Kidney (tissue), 14 donors: ENCODE results near the gene AGO3. TPM values are rescaled to one million over a fixed set of nuclear protein-coding genes. Genes with fewer than 3 reads are reported as not detected.

Experiments used
- DNase-seq, 5 donors: peaks; one replicate each; pipeline ENCODE4 v3.0.0-alpha.2; 2013 to 2020
- FAIRE-seq: peaks from 2 replicates; lab custom pipeline; 2012; peaks lifted over from hg19 to GRCh38; lab: Jason Lieb, UNC
- H3K27ac ChIP-seq, 2 donors: one replicate each; pipeline ENCODE4 v1.7.0; 2013; ENCODE audit warnings: low read depth in 2 of 2, low read length in 2 of 2, inconsistent platforms in 1 of 2
- H3K27me3 ChIP-seq: one replicate; pipeline ENCODE4 v1.7.1; 2013; ENCODE audit warnings: low read length, inconsistent platforms; ENCODE audit not compliant: control insufficient read depth, insufficient read depth
- H3K36me3 ChIP-seq, 3 donors: one replicate each; pipeline versions ENCODE4 v1.7.0 to v1.7.1; 2013; ENCODE audit warnings: low read length in 3 of 3, control low read depth in 1 of 3, inconsistent platforms in 1 of 3; ENCODE audit not compliant: insufficient read depth in 3 of 3, control insufficient read depth in 2 of 3
- H3K4me1 ChIP-seq, 3 donors: one replicate each; pipeline versions ENCODE4 v1.7.0 to v1.7.1; 2013; ENCODE audit warnings: low read length in 3 of 3, inconsistent platforms in 1 of 3, low read depth in 1 of 3; ENCODE audit not compliant: control insufficient read depth in 2 of 3, insufficient read depth in 2 of 3
- H3K4me3 ChIP-seq, 3 donors: one replicate each; pipeline versions ENCODE4 v1.7.0 to v1.8.1; 2013; ENCODE audit warnings: low read length in 3 of 3, control low read depth in 1 of 3, inconsistent platforms in 1 of 3
- H3K9ac ChIP-seq, 3 donors: one replicate each; pipeline versions ENCODE4 v1.7.0 to v1.7.1; 2013; ENCODE audit warnings: low read length in 3 of 3, control low read depth in 1 of 3, inconsistent platforms in 1 of 3
- H3K9me3 ChIP-seq, 3 donors: one replicate each; pipeline versions ENCODE4 v1.7.0 to v1.7.1; 2013; ENCODE audit warnings: low read length in 3 of 3, control low read depth in 1 of 3, inconsistent platforms in 1 of 3; ENCODE audit not compliant: control insufficient read depth in 2 of 3, insufficient read depth in 1 of 3
- intact Hi-C: fragments of 100-400 bp; cut with DNase I; formaldehyde crosslinking; loops from one replicate; pipeline ENCODE4 v1.11.1; 2022
- polyA plus RNA-seq: library from polyadenylated mRNA; stranded (reverse); fragments of 350-450 nt; fragmentation: Illumina TruSeq; extraction: RNeasy Lipid Tissue Mini Kit (QIAGEN cat#74804); gene quantifications from one replicate; pipeline ENCODE4 v1.2.3, GENCODE V29; 2014; ENCODE audit warnings: low read depth, low replicate concordance; ENCODE audit not compliant: insufficient read depth
- total RNA-seq: library from RNA; stranded (reverse); fragmentation: NEBNext Ultra II Directional; extraction: Animal tissue kit (Norgen Biotek cat#: 25700); gene quantifications from one replicate; pipeline ENCODE4 v1.2.1, GENCODE V29; 2021
- TF ChIP-seq, protein P1 (sequence below): IDR thresholded peaks from 3 replicates; pipeline ENCODE4 v1.5.1; 2012; ENCODE audit warnings: mild to moderate bottlenecking, moderate library complexity, borderline replicate concordance; ENCODE audit not compliant: insufficient read depth; ENCODE audit errors: extremely low read depth
- donor health status: control.
- donor health status: control.
- donor health status: control.
- donor health status: control.
- donor health status: control.
- donor health status: DM: yes; HTN: yes; CAD: no.
- donor health status: Normal renal cell carcinoma (clear cell type).

Gene AGO3
- total and polyA plus RNA-seq, 2 donors from 2014 or later: 2.8 to 28.2 TPM

DNA sequence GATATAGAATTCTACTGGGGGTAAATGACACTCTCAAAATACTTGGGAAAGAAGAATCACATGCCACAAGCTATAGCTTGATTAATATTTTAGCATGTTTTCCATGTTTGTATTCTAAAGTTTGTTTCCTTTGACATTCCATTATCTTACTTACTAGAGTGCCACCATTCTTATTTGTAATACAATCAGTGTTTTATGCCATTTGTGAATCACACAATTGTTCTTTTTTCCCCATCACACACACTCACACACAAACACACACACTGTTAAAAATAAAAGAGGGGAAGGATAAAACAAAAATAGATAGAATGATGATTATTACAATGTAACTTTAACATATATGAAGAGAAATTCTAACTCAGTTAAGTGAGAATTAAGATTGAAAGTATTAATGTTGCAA lies 137.0 kb downstream of the AGO3 start:
- H3K9me3 ChIP-seq: no peaks in the 10 kb centered on the region
- H3K4me1 ChIP-seq: no peaks in the 10 kb centered on the region
- no peak overlapping the region for H3K9ac ChIP-seq
- TF ChIP-seq, protein P1, sequence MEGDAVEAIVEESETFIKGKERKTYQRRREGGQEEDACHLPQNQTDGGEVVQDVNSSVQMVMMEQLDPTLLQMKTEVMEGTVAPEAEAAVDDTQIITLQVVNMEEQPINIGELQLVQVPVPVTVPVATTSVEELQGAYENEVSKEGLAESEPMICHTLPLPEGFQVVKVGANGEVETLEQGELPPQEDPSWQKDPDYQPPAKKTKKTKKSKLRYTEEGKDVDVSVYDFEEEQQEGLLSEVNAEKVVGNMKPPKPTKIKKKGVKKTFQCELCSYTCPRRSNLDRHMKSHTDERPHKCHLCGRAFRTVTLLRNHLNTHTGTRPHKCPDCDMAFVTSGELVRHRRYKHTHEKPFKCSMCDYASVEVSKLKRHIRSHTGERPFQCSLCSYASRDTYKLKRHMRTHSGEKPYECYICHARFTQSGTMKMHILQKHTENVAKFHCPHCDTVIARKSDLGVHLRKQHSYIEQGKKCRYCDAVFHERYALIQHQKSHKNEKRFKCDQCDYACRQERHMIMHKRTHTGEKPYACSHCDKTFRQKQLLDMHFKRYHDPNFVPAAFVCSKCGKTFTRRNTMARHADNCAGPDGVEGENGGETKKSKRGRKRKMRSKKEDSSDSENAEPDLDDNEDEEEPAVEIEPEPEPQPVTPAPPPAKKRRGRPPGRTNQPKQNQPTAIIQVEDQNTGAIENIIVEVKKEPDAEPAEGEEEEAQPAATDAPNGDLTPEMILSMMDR: no peak
- no peak overlapping the region for H3K27ac ChIP-seq
- intact Hi-C loops: no loop called here
- no peaks in the 10 kb centered on the region for H3K36me3 ChIP-seq
- DNase-seq (no peak), FAIRE-seq (no peak)
- H3K4me3 ChIP-seq: no peak overlapping the region
- H3K27me3 ChIP-seq: no peaks in the 10 kb centered on the region

DNA sequence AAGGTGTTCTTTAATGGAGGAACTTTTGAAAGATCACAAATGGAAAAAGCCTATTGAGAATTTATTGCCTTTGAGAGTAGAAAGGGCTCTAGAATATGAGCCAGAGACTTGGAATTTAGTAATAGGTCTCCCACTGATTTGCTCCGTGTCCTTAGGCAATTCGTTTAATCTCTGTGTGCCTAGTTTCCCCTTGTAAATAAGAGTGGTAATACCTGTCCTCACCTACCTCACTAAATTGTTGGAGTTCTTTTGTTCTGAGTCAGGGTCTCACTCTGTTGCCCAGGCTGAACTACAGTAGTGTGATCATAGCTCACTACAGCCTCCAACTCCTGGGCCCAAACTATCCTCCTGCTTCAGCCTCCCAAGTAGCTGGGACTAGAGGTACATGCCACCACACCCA lies 138.0 kb downstream of the AGO3 start:
- Histone ChIP-seq H3K4me3 (no peak overlapping the region), H3K36me3 (no peaks in the 10 kb centered on the region), H3K9me3 (no peaks in the 10 kb centered on the region), H3K27me3 (no peaks in the 10 kb centered on the region), H3K27ac (no peak overlapping the region), H3K9ac (no peak overlapping the region), H3K4me1 (no peaks in the 10 kb centered on the region)
- FAIRE-seq (no peak), DNase-seq (no peak)
- TF ChIP-seq, protein P1: no peak
- intact Hi-C loops: no loop called here

DNA sequence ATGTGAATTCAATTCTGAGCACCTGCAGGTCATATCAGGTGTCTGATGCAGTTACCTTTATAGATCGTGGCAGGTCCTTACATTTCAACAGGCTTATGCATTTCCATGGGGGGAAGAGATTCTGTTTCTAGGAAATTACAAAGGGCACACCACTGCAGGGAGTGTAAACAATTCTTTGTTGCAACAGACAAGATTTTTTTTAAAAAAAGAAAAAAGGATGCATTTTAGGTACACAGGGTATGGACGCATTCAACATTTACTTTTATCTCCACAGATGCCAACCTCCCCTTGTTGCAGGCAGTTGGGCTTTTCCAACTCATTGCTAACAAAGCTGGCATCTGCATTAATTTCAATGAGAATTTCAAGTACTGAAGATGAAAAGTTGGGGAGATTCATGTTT lies 139.4 kb downstream of the AGO3 start:
- Histone ChIP-seq H3K36me3 (no peaks in the 10 kb centered on the region), H3K4me3 (no peak overlapping the region), H3K4me1 (no peaks in the 10 kb centered on the region), H3K27ac (no peak overlapping the region), H3K27me3 (no peaks in the 10 kb centered on the region), H3K9me3 (no peaks in the 10 kb centered on the region), H3K9ac (no peak overlapping the region)
- FAIRE-seq: no peak
- TF ChIP-seq, protein P1: no peak
- intact Hi-C loops: no loop called here
- no peak for DNase-seq

DNA sequence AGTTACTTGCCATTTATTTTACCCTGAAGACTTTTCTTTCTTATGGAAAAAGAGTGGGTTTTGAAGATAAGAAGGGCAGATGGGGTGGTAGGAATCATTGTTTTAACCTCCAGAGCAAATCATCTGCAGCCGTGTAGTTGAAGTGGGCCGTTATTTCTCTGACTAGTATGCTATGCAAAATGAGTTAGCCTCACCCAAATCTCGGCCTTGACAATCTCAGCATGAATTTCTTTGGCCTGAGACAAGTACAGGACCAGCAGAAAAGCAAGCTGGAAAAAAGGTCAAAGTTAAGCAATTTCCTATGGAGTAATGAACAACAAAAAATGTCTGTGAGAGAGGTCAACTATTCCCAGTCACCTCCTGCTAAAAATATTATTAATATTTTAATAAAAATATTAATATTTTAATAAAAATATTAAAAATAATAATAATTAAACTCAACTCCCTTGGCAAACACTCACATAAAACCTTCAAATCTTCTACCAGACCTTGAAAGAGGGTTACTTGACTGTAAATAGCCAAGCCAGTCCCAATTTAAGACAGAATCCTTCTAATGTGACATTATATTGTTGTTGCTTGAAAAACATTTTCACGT lies 146.2 kb downstream of the AGO3 start:
- Histone ChIP-seq H3K9me3 (no peaks in the 10 kb centered on the region), H3K4me3 (no peak overlapping the region), H3K36me3 (no peaks in the 10 kb centered on the region), H3K9ac (no peak overlapping the region), H3K27me3 (no peaks in the 10 kb centered on the region), H3K27ac (no peak overlapping the region), H3K4me1 (no peaks in the 10 kb centered on the region)
- TF ChIP-seq, protein P1: no peak
- no peak for DNase-seq
- intact Hi-C loops: no loop called here
- no peak for FAIRE-seq
